Mesendoderm (in vitro differentiated cells): Measurements from ENCODE around the gene ZDHHC11B.
"Not testable (repeated sequence)": the region's sequence is repeated elsewhere in the genome, so short reads cannot be mapped to it uniquely, and the experiment has no call there.

ENCODE experiments used
- DNase-seq: peaks from one replicate; pipeline ENCODE4 v3.0.0; 2013
- H2AK5ac ChIP-seq: 2 replicates; pipeline ENCODE4 v1.6.1; 2013; ENCODE audit warnings: low read length, inconsistent platforms
- H2BK120ac ChIP-seq: 2 replicates; pipeline ENCODE4 v1.6.1; 2013; ENCODE audit warnings: low read depth, mild to moderate bottlenecking, low read length, moderate library complexity, mixed read lengths
- H2BK15ac ChIP-seq: replicated peaks from 2 replicates; pipeline ENCODE4 v1.6.1; 2013; ENCODE audit warnings: low read depth, mild to moderate bottlenecking, moderate library complexity
- H2BK5ac ChIP-seq: 2 replicates; pipeline ENCODE4 v1.6.1; 2013; ENCODE audit warnings: low read length, inconsistent platforms
- H3K18ac ChIP-seq: 2 replicates; pipeline ENCODE4 v1.6.1; 2013; ENCODE audit warnings: mild to moderate bottlenecking, low read length, mixed read lengths
- H3K23ac ChIP-seq: one replicate; pipeline ENCODE4 v1.6.1; 2013; ENCODE audit warnings: low read length
- H3K27ac ChIP-seq: 2 replicates; pipeline ENCODE4 v1.5.1; 2013; ENCODE audit warnings: low read depth, mild to moderate bottlenecking, inconsistent platforms, low read length, moderate library complexity
- H3K27me3 ChIP-seq: 2 replicates; pipeline ENCODE4 v1.6.1; 2013; ENCODE audit warnings: low read length, control low read depth, mild to moderate bottlenecking, inconsistent platforms; ENCODE audit not compliant: insufficient read depth, poor library complexity
- H3K36me3 ChIP-seq: 2 replicates; pipeline ENCODE4 v1.6.1; 2013; ENCODE audit warnings: low read length, inconsistent platforms; ENCODE audit not compliant: control insufficient read depth, insufficient read depth
- H3K4ac ChIP-seq: one replicate; pipeline ENCODE4 v1.6.1; 2013; ENCODE audit warnings: low read depth, mild to moderate bottlenecking, low read length, moderate library complexity
- H3K4me1 ChIP-seq: 2 replicates; pipeline ENCODE4 v1.6.1; 2013; ENCODE audit warnings: low read depth, low read length, inconsistent platforms; ENCODE audit not compliant: control insufficient read depth
- H3K4me2 ChIP-seq: 2 replicates; pipeline ENCODE4 v1.6.1; 2013; ENCODE audit warnings: low read length
- H3K4me3 ChIP-seq: 2 replicates; pipeline ENCODE4 v1.5.1; 2013; ENCODE audit warnings: mild to moderate bottlenecking, low read length
- H3K56ac ChIP-seq: one replicate; pipeline ENCODE4 v1.6.1; 2013; ENCODE audit warnings: low read length
- H3K79me1 ChIP-seq: 2 replicates; pipeline ENCODE4 v1.6.1; 2013; ENCODE audit warnings: low read length, inconsistent platforms
- H3K79me2 ChIP-seq: 2 replicates; pipeline ENCODE4 v1.6.1; 2013; ENCODE audit warnings: mild to moderate bottlenecking, low read length; ENCODE audit not compliant: control insufficient read depth, insufficient read depth
- H3K9ac ChIP-seq: 2 replicates; pipeline ENCODE4 v1.6.1; 2013; ENCODE audit warnings: low read length, inconsistent platforms
- H4K5ac ChIP-seq: one replicate; pipeline ENCODE4 v1.6.1; 2013; ENCODE audit warnings: low read length
- H4K8ac ChIP-seq: one replicate; pipeline ENCODE4 v1.6.1; 2013; ENCODE audit warnings: low read depth, mild to moderate bottlenecking, control low read depth, low read length, moderate library complexity
- WGBS: extraction: QIAGEN DNeasy Blood & Tissue Kit; methylation state at CpG from one replicate; pipeline ENCODE4 v1.1.7; 2013; ENCODE audit warnings: low lambda C conversion rate, missing lambda C conversion rate; ENCODE audit not compliant: insufficient coverage; ENCODE audit errors: extremely low coverage; 5-methylcytosine and 5-hydroxymethylcytosine counted together

Gene ZDHHC11B

DNA sequence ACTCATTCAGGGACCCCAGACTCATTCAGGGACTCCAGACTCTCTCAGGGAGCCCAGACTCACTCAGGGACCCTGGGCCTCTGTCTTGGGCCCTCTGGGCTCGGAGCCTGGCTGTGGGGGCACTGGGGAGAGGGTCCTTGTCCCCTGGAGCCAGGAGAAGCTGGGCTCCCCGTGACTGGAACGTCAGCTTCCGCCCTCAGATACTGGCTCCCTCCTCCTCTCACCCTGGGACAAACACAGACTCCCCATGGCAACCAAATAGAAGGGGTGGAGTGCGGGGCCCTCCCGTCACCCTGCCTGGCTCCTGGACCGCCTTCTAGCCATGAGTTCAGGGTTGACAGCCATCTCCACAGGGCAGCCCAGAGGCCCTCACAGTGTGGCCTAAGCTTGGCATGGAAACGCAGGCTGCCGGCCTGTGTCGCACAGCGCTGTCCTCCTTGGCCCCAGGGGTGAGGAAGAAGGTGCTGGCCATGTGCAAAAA is 27.6 kb downstream of the ZDHHC11B start:
- Histone ChIP-seq H3K27ac (no peak overlapping the region), H3K4ac (no peak overlapping the region), H3K27me3 (no peaks in the 10 kb centered on the region), H3K9ac (no peak overlapping the region), H3K79me1 (no peaks in the 10 kb centered on the region), H3K56ac (no peak overlapping the region), H3K4me2 (no peak overlapping the region), H2AK5ac (no peak overlapping the region), H3K4me3 (no peak overlapping the region), H3K79me2 (no peaks in the 10 kb centered on the region), H3K23ac (no peak overlapping the region), H4K5ac (no peak overlapping the region), H2BK120ac (no peak overlapping the region), H3K4me1 (no peaks in the 10 kb centered on the region), H3K18ac (no peak overlapping the region), H2BK5ac (no peak overlapping the region), H4K8ac (no peak overlapping the region), H2BK15ac (no peak overlapping the region), H3K36me3 (no peaks in the 10 kb centered on the region)
- DNase-seq = peak; percentile 38
- WGBS = no CpG with 5 or more reads among the region's 11 CpGs

DNA sequence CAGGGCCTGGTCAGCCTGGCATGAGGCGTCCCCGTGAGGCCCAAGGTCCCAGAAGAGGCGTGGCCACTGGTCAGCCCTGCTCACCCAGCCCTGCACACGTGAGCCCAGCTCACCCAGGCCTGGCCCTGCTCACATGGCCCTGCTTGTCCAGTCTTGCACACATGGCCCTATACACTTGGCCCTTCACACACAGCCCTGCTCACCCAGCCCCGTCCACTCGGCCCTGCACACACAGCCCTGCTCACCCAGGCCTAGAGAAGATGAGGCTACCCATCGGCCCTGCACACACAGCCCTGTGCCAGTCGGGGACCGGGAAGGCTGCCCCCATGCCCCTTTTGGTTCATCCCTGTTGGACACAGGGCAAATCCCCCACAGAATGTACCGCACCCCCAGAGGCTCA is 28.4 kb downstream of the ZDHHC11B start:
- H2BK5ac ChIP-seq = no peak overlapping the region
- no peak overlapping the region for H4K5ac ChIP-seq
- H4K8ac ChIP-seq = no peak overlapping the region
- H3K9ac ChIP-seq = no peak overlapping the region
- H3K4ac ChIP-seq = no peak overlapping the region
- no peaks in the 10 kb centered on the region for H3K79me2 ChIP-seq
- H3K36me3 ChIP-seq = no peaks in the 10 kb centered on the region
- H3K4me1 ChIP-seq = no peaks in the 10 kb centered on the region
- H3K4me2 ChIP-seq = no peak overlapping the region
- no peak overlapping the region for H3K4me3 ChIP-seq
- no peaks in the 10 kb centered on the region for H3K79me1 ChIP-seq
- no CpG with 5 or more reads among the region's 10 CpGs for WGBS
- H3K18ac ChIP-seq = no peak overlapping the region
- H3K23ac ChIP-seq = no peak overlapping the region
- no peak for DNase-seq
- no peak overlapping the region for H3K27ac ChIP-seq
- H2BK15ac ChIP-seq = no peak overlapping the region
- H2AK5ac ChIP-seq = no peak overlapping the region
- H2BK120ac ChIP-seq = no peak overlapping the region
- no peaks in the 10 kb centered on the region for H3K27me3 ChIP-seq
- H3K56ac ChIP-seq = no peak overlapping the region

DNA sequence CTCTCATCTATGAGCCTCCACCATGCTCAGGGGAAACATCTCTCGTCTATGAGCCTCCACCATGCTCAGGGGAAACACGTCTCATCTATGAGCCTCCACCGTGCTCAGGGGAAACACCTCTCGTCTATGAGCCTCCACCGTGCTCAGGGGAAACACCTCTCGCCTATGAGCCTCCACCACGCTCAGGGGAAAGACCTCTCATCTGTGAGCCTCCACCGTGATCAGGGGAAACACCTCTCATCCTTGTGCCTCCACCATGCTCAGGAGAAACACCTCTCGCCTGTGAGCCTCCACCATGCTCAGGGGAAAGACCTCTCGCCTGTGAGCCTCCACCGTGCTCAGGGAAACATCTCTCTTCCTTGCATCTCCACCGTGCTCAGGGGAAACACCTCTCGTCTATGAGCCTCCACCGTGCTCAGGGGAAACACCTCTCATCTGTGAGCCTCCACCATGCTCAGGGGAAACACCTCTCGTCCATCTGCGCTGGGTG is 30.3 kb downstream of the ZDHHC11B start:
- not testable (repeated sequence) for H3K27me3 ChIP-seq, H3K4me1 ChIP-seq, H4K8ac ChIP-seq, H3K23ac ChIP-seq, H2BK5ac ChIP-seq, H3K4me3 ChIP-seq, H3K79me1 ChIP-seq, H3K4me2 ChIP-seq, H4K5ac ChIP-seq, H3K36me3 ChIP-seq, H3K4ac ChIP-seq, H2BK120ac ChIP-seq, H2AK5ac ChIP-seq, H3K18ac ChIP-seq, H3K9ac ChIP-seq, H2BK15ac ChIP-seq, H3K79me2 ChIP-seq, H3K27ac ChIP-seq, DNase-seq, H3K56ac ChIP-seq
- WGBS = no CpG with 5 or more reads among the region's 16 CpGs

DNA sequence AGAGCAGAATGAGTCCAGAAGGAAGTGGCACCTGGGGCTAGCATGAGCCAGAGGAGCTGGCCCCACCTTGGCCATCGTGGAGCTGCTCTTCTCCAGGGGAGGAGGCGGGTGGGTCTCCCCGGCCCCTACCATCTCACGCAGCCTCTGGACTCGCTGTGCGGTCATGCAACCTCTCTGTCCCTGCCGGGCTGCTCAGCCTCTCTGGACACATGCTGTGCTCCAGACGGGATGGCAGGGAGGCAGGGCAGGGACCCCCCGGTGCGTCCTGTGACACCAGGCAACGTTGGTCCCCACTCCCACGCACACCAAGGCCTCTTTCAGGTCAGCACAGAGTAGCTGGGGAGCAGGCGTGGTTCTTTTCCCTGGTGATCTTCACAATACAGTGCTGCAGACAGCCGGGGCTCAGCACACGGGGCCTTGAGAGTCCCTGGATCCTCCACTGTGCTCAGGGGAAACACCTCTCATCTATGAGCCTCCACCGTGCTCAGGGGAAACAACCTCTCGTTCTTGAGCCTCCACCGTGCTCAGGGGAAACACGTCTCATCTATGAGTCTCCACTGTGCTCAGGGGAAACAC is 30.9 kb downstream of the ZDHHC11B start:
- not testable (repeated sequence) for H3K79me2 ChIP-seq, DNase-seq, H2BK5ac ChIP-seq, H2AK5ac ChIP-seq, H3K27ac ChIP-seq, H3K27me3 ChIP-seq, H3K4ac ChIP-seq, H3K4me2 ChIP-seq, H3K4me3 ChIP-seq, H3K4me1 ChIP-seq, H2BK120ac ChIP-seq, H4K5ac ChIP-seq, H3K18ac ChIP-seq, H3K79me1 ChIP-seq, H2BK15ac ChIP-seq, H3K56ac ChIP-seq, H3K23ac ChIP-seq, H3K36me3 ChIP-seq, H4K8ac ChIP-seq, H3K9ac ChIP-seq
- no CpG with 5 or more reads among the region's 19 CpGs for WGBS

DNA sequence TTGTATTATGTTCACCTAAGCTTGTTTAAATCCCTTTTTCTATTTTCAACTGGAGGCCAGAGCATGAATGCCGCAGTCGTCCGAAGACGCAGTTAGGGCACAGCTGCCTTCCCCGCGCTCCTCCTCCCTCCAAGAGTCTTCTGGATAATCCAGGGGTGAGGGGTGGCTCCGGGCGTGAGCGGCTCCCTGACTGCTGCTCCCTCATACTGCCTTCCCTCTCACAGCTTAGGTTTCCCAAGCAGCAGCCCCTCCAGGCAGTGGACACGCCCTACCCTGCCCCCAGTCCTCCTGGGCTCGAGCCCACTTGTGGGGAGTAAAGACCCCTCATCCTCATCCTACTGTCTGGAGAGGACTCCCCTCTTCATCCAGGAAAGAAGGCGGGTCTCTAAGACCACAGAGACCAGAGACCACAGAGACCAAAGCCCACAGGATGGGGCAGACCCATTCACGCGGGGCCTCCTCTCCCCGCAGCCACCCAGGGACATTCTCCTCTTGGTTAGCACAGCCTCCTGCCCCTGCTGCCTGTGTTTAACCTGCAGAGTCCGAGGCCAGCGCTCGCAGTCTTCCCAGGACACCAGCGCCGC is 31.9 kb downstream of the ZDHHC11B start:
- not testable (repeated sequence) for H2AK5ac ChIP-seq, H3K18ac ChIP-seq, H2BK120ac ChIP-seq, H3K4me2 ChIP-seq, H2BK5ac ChIP-seq, H3K23ac ChIP-seq, H3K4me1 ChIP-seq, H3K79me1 ChIP-seq, H4K8ac ChIP-seq, DNase-seq, H3K27me3 ChIP-seq, H3K27ac ChIP-seq, H3K79me2 ChIP-seq, H4K5ac ChIP-seq, H3K9ac ChIP-seq, H2BK15ac ChIP-seq, H3K4me3 ChIP-seq, H3K56ac ChIP-seq, H3K36me3 ChIP-seq, H3K4ac ChIP-seq
- WGBS = no CpG with 5 or more reads among the region's 20 CpGs

DNA sequence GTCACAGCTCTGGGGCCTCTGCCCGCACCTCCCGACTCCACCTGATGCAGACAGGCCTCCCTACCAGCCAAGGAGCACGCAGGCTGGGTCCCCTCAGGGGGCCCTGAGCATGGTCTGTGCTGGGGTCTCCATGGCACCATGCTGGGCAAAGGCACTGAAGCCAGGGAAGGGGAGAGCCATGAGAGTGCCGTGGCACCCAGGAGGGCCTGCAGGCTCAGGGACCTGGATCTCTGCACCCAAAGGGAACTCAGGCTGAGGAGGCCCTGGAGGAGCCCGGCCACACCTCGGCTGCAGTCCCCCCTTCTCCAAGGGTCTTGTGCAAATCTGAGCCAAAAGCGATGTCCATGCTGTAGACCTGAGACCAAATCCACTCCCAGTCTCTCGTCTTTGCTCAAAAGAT is 32.5 kb downstream of the ZDHHC11B start:
- not testable (repeated sequence) for H3K36me3 ChIP-seq, H2BK15ac ChIP-seq, H3K4me2 ChIP-seq, DNase-seq, H2BK5ac ChIP-seq, H3K27ac ChIP-seq, H3K79me2 ChIP-seq, H4K5ac ChIP-seq, H3K18ac ChIP-seq, H3K23ac ChIP-seq, H3K4me1 ChIP-seq, H3K79me1 ChIP-seq, H3K9ac ChIP-seq, H3K4me3 ChIP-seq, H4K8ac ChIP-seq, H3K56ac ChIP-seq, H3K27me3 ChIP-seq, H3K4ac ChIP-seq, H2BK120ac ChIP-seq, H2AK5ac ChIP-seq
- WGBS = no CpG with 5 or more reads among the region's 8 CpGs
